Measurements from ENCODE around the gene MPP2.

The MPP2 gene

GRCh38 chr17:43868226-43868994 is 38.9 kb downstream of the MPP2 start:
- FAIRE-seq (no peak), DNase-seq (ENCODE audit: insufficient read length, low spot score) (no peak)
- TF ChIP-seq PAX5 (IDR thresholded peaks at IDR 0.05; ENCODE audit: insufficient read depth, low read length, severe bottlenecking) (no peak), POU2F2 (IDR thresholded peaks at IDR 0.05; ENCODE audit: low read depth, low read length) (no peak), POLR2A (IDR thresholded peaks at IDR 0.05; ENCODE audit: low read depth, low read length) (no peak), TAF1 (IDR thresholded peaks at IDR 0.05; ENCODE audit: low read depth, low read length) (no peak), SPI1 (IDR thresholded peaks at IDR 0.05; ENCODE audit: low read depth, low read length) (peak; percentile 35; the same call in 1 of the 2 replicates), POLR2AphosphoS5 (IDR thresholded peaks at IDR 0.05; ENCODE audit: low read depth, low read length) (no peak)

GRCh38 chr17:43864161-43864984 is 43.0 kb downstream of the MPP2 start:
- no peak for DNase-seq (ENCODE audit: insufficient read length, low spot score)
- FAIRE-seq: no peak
- no peak for TF ChIP-seq SPI1 (IDR thresholded peaks at IDR 0.05; ENCODE audit: low read depth, low read length)
- TF ChIP-seq POLR2AphosphoS5 (IDR thresholded peaks at IDR 0.05; ENCODE audit: low read depth, low read length): no peak
- no peak for TF ChIP-seq TAF1 (IDR thresholded peaks at IDR 0.05; ENCODE audit: low read depth, low read length)
- no peak for TF ChIP-seq POU2F2 (IDR thresholded peaks at IDR 0.05; ENCODE audit: low read depth, low read length)
- TF ChIP-seq PAX5 (IDR thresholded peaks at IDR 0.05; ENCODE audit: insufficient read depth, low read length, severe bottlenecking): no peak
- TF ChIP-seq POLR2A (IDR thresholded peaks at IDR 0.05; ENCODE audit: low read depth, low read length): no peak

DNA sequence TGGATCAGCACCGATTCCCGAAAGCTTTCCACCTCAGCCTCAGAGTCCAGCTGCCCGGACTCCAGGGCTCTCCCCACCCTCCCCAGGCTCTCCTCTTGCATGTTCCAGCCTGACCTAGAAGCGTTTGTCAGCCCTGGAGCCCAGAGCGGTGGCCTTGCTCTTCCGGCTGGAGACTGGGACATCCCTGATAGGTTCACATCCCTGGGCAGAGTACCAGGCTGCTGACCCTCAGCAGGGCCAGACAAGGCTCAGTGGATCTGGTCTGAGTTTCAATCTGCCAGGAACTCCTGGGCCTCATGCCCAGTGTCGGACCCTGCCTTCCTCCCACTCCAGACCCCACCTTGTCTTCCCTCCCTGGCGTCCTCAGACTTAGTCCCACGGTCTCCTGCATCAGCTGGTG is 45.4 kb downstream of the MPP2 start:
- TF ChIP-seq POLR2A (IDR thresholded peaks at IDR 0.05; ENCODE audit: low read depth, low read length) (no peak), SPI1 (IDR thresholded peaks at IDR 0.05; ENCODE audit: low read depth, low read length) (no peak), POLR2AphosphoS5 (IDR thresholded peaks at IDR 0.05; ENCODE audit: low read depth, low read length) (no peak), TAF1 (IDR thresholded peaks at IDR 0.05; ENCODE audit: low read depth, low read length) (no peak), POU2F2 (IDR thresholded peaks at IDR 0.05; ENCODE audit: low read depth, low read length) (no peak), PAX5 (IDR thresholded peaks at IDR 0.05; ENCODE audit: insufficient read depth, low read length, severe bottlenecking) (no peak)
- FAIRE-seq (no peak), DNase-seq (ENCODE audit: insufficient read length, low spot score) (no peak)

GRCh38 chr17:43860927-43861622 is 46.3 kb downstream of the MPP2 start:
- no peak for FAIRE-seq
- TF ChIP-seq SPI1 (IDR thresholded peaks at IDR 0.05; ENCODE audit: low read depth, low read length): peak; percentile 57
- no peak for TF ChIP-seq TAF1 (IDR thresholded peaks at IDR 0.05; ENCODE audit: low read depth, low read length)
- no peak for TF ChIP-seq PAX5 (IDR thresholded peaks at IDR 0.05; ENCODE audit: insufficient read depth, low read length, severe bottlenecking)
- DNase-seq (ENCODE audit: insufficient read length, low spot score): no peak

DNA sequence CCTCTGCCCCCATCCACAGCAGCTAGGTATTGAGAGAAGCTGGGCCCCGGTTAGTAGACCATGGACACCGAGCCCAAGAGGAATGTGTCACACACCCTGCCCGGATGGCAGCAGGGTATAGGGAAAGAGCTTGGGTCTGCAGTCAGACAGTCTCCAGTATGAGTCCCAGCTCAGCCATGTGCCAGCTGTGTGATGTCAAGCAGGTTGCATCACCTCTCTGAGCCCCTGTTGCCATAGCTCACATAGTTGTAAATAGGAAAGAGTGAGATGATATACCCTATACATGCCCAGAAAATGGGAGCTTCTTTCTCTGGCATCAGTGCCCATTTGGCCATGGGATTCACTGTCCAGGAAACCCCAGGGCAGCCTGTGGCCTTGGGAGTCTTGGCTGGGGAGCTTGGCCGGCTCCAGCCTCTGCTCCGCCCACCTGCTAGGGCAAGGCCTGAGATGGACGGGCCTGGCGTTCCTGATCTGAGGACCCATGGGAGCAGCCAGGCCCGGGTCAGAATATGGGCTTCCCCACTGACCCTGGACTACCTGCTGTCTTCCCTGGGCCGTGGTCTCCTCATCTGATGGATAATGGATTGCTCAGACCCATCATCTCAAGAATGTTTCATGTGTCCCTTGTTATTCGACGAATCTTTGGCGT is 47.1 kb downstream of the MPP2 start:
- no peak for DNase-seq (ENCODE audit: insufficient read length, low spot score)

GRCh38 chr17:43857957-43858600 is 49.3 kb downstream of the MPP2 start:
- TF ChIP-seq TAF1 (IDR thresholded peaks at IDR 0.05; ENCODE audit: low read depth, low read length) (no peak), PAX5 (IDR thresholded peaks at IDR 0.05; ENCODE audit: insufficient read depth, low read length, severe bottlenecking) (no peak), POU2F2 (IDR thresholded peaks at IDR 0.05; ENCODE audit: low read depth, low read length) (no peak), POLR2AphosphoS5 (IDR thresholded peaks at IDR 0.05; ENCODE audit: low read depth, low read length) (no peak), POLR2A (IDR thresholded peaks at IDR 0.05; ENCODE audit: low read depth, low read length) (no peak), SPI1 (IDR thresholded peaks at IDR 0.05; ENCODE audit: low read depth, low read length) (no peak)
- no peak for FAIRE-seq
- DNase-seq (ENCODE audit: insufficient read length, low spot score): no peak

More for the DNA sequence above, 47.1 kb downstream of the MPP2 start:
- FAIRE-seq: no peak
- TF ChIP-seq SPI1 (IDR thresholded peaks at IDR 0.05; ENCODE audit: low read depth, low read length) (no peak), POLR2A (IDR thresholded peaks at IDR 0.05; ENCODE audit: low read depth, low read length) (no peak), TAF1 (IDR thresholded peaks at IDR 0.05; ENCODE audit: low read depth, low read length) (no peak), PAX5 (IDR thresholded peaks at IDR 0.05; ENCODE audit: insufficient read depth, low read length, severe bottlenecking) (no peak), POU2F2 (IDR thresholded peaks at IDR 0.05; ENCODE audit: low read depth, low read length) (no peak), POLR2AphosphoS5 (IDR thresholded peaks at IDR 0.05; ENCODE audit: low read depth, low read length) (no peak)

GRCh38 chr17:43857141-43857540 is 50.2 kb downstream of the MPP2 start:
- DNase-seq (ENCODE audit: insufficient read length, low spot score) (no peak), FAIRE-seq (no peak)
- TF ChIP-seq SPI1 (IDR thresholded peaks at IDR 0.05; ENCODE audit: low read depth, low read length) (no peak), PAX5 (IDR thresholded peaks at IDR 0.05; ENCODE audit: insufficient read depth, low read length, severe bottlenecking) (no peak), POLR2A (IDR thresholded peaks at IDR 0.05; ENCODE audit: low read depth, low read length) (no peak), TAF1 (IDR thresholded peaks at IDR 0.05; ENCODE audit: low read depth, low read length) (no peak), POU2F2 (IDR thresholded peaks at IDR 0.05; ENCODE audit: low read depth, low read length) (no peak), POLR2AphosphoS5 (IDR thresholded peaks at IDR 0.05; ENCODE audit: low read depth, low read length) (no peak)

DNA sequence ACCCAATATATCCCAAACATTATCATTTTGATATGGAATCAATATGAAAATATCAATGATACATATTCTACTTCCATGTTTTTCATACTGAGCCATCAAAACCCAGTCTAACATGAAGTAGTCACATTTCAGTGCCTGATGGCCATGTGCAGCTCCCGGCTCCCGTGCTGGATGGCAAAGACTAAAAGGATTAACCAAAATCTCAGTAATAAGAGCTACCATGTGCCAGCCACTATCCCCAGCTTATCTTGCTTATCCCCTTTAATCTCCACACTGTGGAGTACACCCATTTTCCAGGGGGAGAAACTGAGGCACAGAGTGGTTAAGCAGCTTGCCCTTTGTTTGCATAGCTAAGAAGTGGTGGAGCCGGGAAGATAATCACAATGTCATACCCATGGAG is 51.2 kb downstream of the MPP2 start:
- DNase-seq (ENCODE audit: insufficient read length, low spot score): no peak
- FAIRE-seq: no peak
- TF ChIP-seq POU2F2 (IDR thresholded peaks at IDR 0.05; ENCODE audit: low read depth, low read length) (no peak), POLR2AphosphoS5 (IDR thresholded peaks at IDR 0.05; ENCODE audit: low read depth, low read length) (no peak), TAF1 (IDR thresholded peaks at IDR 0.05; ENCODE audit: low read depth, low read length) (no peak), PAX5 (IDR thresholded peaks at IDR 0.05; ENCODE audit: insufficient read depth, low read length, severe bottlenecking) (no peak), SPI1 (IDR thresholded peaks at IDR 0.05; ENCODE audit: low read depth, low read length) (no peak), POLR2A (IDR thresholded peaks at IDR 0.05; ENCODE audit: low read depth, low read length) (no peak)

All from GM12891 (cell line).